Lung (tissue), 13 donors: ENCODE data around the gene LMBR1L. TPM values are rescaled to one million over a fixed set of nuclear protein-coding genes. Genes with fewer than 3 reads are reported as not detected.

Experiments used
- ATAC-seq: fragments of 200-7000 bp; cut with Tn5 transposase; one replicate; pipeline ENCODE4 v1.9.1; 2020; ENCODE audit warnings: moderate number of reproducible peaks; ENCODE audit not compliant: insufficient read depth, low FRiP score
- DNase-seq, 3 donors: peaks; one replicate each; pipeline ENCODE4 v3.0.0-alpha.2; 2013 to 2017
- H3K27ac ChIP-seq, 2 donors: one replicate each; pipeline ENCODE4 v1.5.1; 2013; ENCODE audit warnings: mild to moderate bottlenecking in 2 of 2, moderate library complexity in 2 of 2, control low read depth in 1 of 2, inconsistent platforms in 1 of 2, low read depth in 1 of 2, low read length in 1 of 2
- H3K27me3 ChIP-seq, 3 donors: one replicate each; pipeline ENCODE4 v1.5.1; 2013; ENCODE audit warnings: low read length in 2 of 3; ENCODE audit not compliant: control insufficient read depth in 3 of 3, insufficient read depth in 3 of 3
- H3K36me3 ChIP-seq, 4 donors: one replicate each; pipeline ENCODE4 v1.5.1; 2013; ENCODE audit warnings: low read length in 4 of 4, mild to moderate bottlenecking in 1 of 4, moderate library complexity in 1 of 4; ENCODE audit not compliant: control insufficient read depth in 4 of 4, insufficient read depth in 4 of 4
- H3K4me1 ChIP-seq, 5 donors: one replicate each; pipeline ENCODE4 v1.5.1; 2013; ENCODE audit warnings: low read length in 5 of 5, mild to moderate bottlenecking in 2 of 5, moderate library complexity in 1 of 5; ENCODE audit not compliant: control insufficient read depth in 5 of 5, insufficient read depth in 5 of 5
- H3K4me3 ChIP-seq: one replicate; pipeline ENCODE4 v1.5.1; 2013; ENCODE audit warnings: mild to moderate bottlenecking, control low read depth, moderate library complexity
- H3K9ac ChIP-seq, 2 donors: one replicate each; pipeline ENCODE4 v1.5.1; 2013; ENCODE audit warnings: low read length in 2 of 2, control low read depth in 1 of 2; ENCODE audit not compliant: insufficient read depth in 1 of 2
- H3K9me3 ChIP-seq, 4 donors: one replicate each; pipeline ENCODE4 v1.5.1; 2013; ENCODE audit warnings: low read length in 3 of 4, mild to moderate bottlenecking in 1 of 4, moderate library complexity in 1 of 4; ENCODE audit not compliant: control insufficient read depth in 4 of 4, insufficient read depth in 3 of 4
- CTCF ChIP-seq: IDR thresholded peaks from 2 replicates; pipeline ENCODE4 v1.5.1; 2012; ENCODE audit warnings: mild to moderate bottlenecking; ENCODE audit errors: control extremely low read depth, extremely low read depth
- WGBS, 2 donors: extraction: QIAGEN DNeasy Blood & Tissue Kit; methylation state at CpG; one replicate each; pipeline ENCODE4 v1.1.7; 2013; 5-methylcytosine and 5-hydroxymethylcytosine counted together
- polyA plus RNA-seq, 2 donors: library from polyadenylated mRNA; stranded (reverse); fragments of 200-250 nt; gene quantifications; one replicate each; pipeline ENCODE4 v1.2.1, GENCODE V29; 2013
- small RNA-seq: library from RNA; depleted of rRNA; stranded (forward); fragments of <200 nt; gene quantifications from one replicate; pipeline ENCODE3, GENCODE V24; 2014; ENCODE audit warnings: low replicate concordance
- total RNA-seq, 2 donors: library from RNA; depleted of rRNA in 1 of 2; stranded (reverse); fragments of >200 nt in 1 of 2; gene quantifications; one replicate each; pipeline ENCODE4 v1.2.1, GENCODE V29; 2014 to 2021
- donor health status: control.
- donor health status: control.
- donor health status: Bipolar disorder and iron deficiency.
- donor health status: healthy.
- donor health status: DM: yes; HTN: yes; CAD: no.

LMBR1L gene
- total and polyA plus RNA-seq, 4 donors, result 34.8 to 70.1 (median 38.7) TPM

GRCh38 chr12:49049566-49050224 is 61.0 kb downstream of the LMBR1L start:
- no peak overlapping the region for H3K9ac ChIP-seq
- H3K36me3 ChIP-seq, result peaks cover 35 to 87% (median 61%) of the 10 kb centered on the region in 4 donors
- ATAC-seq (no peak), DNase-seq (no peak)
- no peaks in the 10 kb centered on the region for H3K4me1 ChIP-seq
- WGBS, 2 donors, result 91 to 95% methylated on average over 20 of the region's 20 CpGs
- no peak overlapping the region for H3K4me3 ChIP-seq
- H3K9me3 ChIP-seq, result no peaks in the 10 kb centered on the region
- H3K27ac ChIP-seq, result no peak overlapping the region
- no peaks in the 10 kb centered on the region for H3K27me3 ChIP-seq
- no peak for TF ChIP-seq CTCF

- Histone ChIP-seq H3K36me3 (peaks cover 41 to 87% (median 66%) of the 10 kb centered on the region in 4 donors), H3K9ac (no peak overlapping the region), H3K27ac (no peak overlapping the region), H3K4me1 (no peaks in the 10 kb centered on the region), H3K9me3 (no peaks in the 10 kb centered on the region), H3K4me3 (no peak overlapping the region), H3K27me3 (no peaks in the 10 kb centered on the region)
- DNase-seq (no peak), ATAC-seq (no peak)
- no peak for TF ChIP-seq CTCF
- 92 to 97% methylated on average over 10 of the region's 10 CpGs for WGBS, 2 donors
Measured at GRCh38 chr12:49048953-49049352, 61.7 kb downstream of the LMBR1L start.

Small RNA genes within 50 kb of the gene (small RNA-seq; reads per million reads assigned to genes)
- gene RF00019, result not detected

Other genes starting within 250 kb of the LMBR1L start
- 1 to 10 TPM; 5.3 to 8.6 TPM for gene RND1, start 245.0 kb downstream of the LMBR1L start, total RNA-seq
- 10 to 100 TPM; 22.0 to 80.5 TPM for gene RND1, start 245.0 kb downstream of the LMBR1L start, polyA plus RNA-seq
- 10 to 100 TPM; 13.1 to 61.1 TPM for gene FKBP11, start 185.4 kb downstream of the LMBR1L start, total RNA-seq
- 10 to 100 TPM; 65.0 to 69.9 TPM for gene FKBP11, start 185.4 kb downstream of the LMBR1L start, polyA plus RNA-seq
- gene ARF3, start 153.4 kb downstream of the LMBR1L start, total RNA-seq, result 100 to 1,000 TPM in 1 of 2 donors, 10 to 100 TPM in 1; 37.9 to 194 TPM
- 100 to 1,000 TPM; 104 to 118 TPM for gene ARF3, start 153.4 kb downstream of the LMBR1L start, polyA plus RNA-seq
- gene WNT10B, start 139.1 kb downstream of the LMBR1L start, total RNA-seq, result under 1 TPM in 1 of 2 donors, not detected in 1; 0.43 TPM
- gene WNT10B, start 139.1 kb downstream of the LMBR1L start, polyA plus RNA-seq, result under 1 TPM; 0.24 to 0.35 TPM
- gene WNT1, start 132.5 kb downstream of the LMBR1L start, total RNA-seq, result under 1 TPM; 0.15 to 0.20 TPM
- under 1 TPM in 1 of 2 donors, not detected in 1; 0.09 TPM for gene WNT1, start 132.5 kb downstream of the LMBR1L start, polyA plus RNA-seq
- gene DDN, start 111.5 kb downstream of the LMBR1L start, total RNA-seq, result under 1 TPM; 0.11 to 0.12 TPM
- gene DDN, start 111.5 kb downstream of the LMBR1L start, polyA plus RNA-seq, result under 1 TPM; 0.04 to 0.07 TPM
- 10 to 100 TPM; 33.1 to 53.6 TPM for gene PRKAG1, start 92.1 kb downstream of the LMBR1L start, total RNA-seq
- gene PRKAG1, start 92.1 kb downstream of the LMBR1L start, polyA plus RNA-seq, result 10 to 100 TPM; 45.7 to 54.5 TPM
- 100 to 1,000 TPM in 1 of 2 donors, 10 to 100 TPM in 1; 58.7 to 115 TPM for gene KMT2D, start 50.1 kb downstream of the LMBR1L start, total RNA-seq
- 10 to 100 TPM; 27.6 to 39.7 TPM for gene KMT2D, start 50.1 kb downstream of the LMBR1L start, polyA plus RNA-seq
- 1 to 10 TPM in 1 of 2 donors, under 1 TPM in 1; 0.51 to 2.4 TPM for gene RHEBL1, start 40.9 kb downstream of the LMBR1L start, total RNA-seq
- 1 to 10 TPM; 1.8 to 2.6 TPM for gene RHEBL1, start 40.9 kb downstream of the LMBR1L start, polyA plus RNA-seq
- gene DHH, start 16.0 kb downstream of the LMBR1L start, total RNA-seq, result 1 to 10 TPM; 1.3 to 2.6 TPM
- gene DHH, start 16.0 kb downstream of the LMBR1L start, polyA plus RNA-seq, result under 1 TPM; 0.16 to 0.64 TPM
- gene TUBA1B, start 20.5 kb upstream of the LMBR1L start, total RNA-seq, result 100 to 1,000 TPM; 261 to 900 TPM
- 1,000 to 10,000 TPM in 1 of 2 donors, 100 to 1,000 TPM in 1; 415 to 1,091 TPM for gene TUBA1B, start 20.5 kb upstream of the LMBR1L start, polyA plus RNA-seq
- gene TUBA1A, start 78.2 kb upstream of the LMBR1L start, total RNA-seq, result 100 to 1,000 TPM; 264 to 270 TPM
- 100 to 1,000 TPM in 1 of 2 donors, 10 to 100 TPM in 1; 89.7 to 253 TPM for gene TUBA1A, start 78.2 kb upstream of the LMBR1L start, polyA plus RNA-seq
- 100 to 1,000 TPM in 1 of 2 donors, 10 to 100 TPM in 1; 54.3 to 224 TPM for gene TUBA1C, start 154.2 kb upstream of the LMBR1L start, total RNA-seq
- 100 to 1,000 TPM; 179 to 593 TPM for gene TUBA1C, start 154.2 kb upstream of the LMBR1L start, polyA plus RNA-seq
- 1 to 10 TPM in 1 of 2 donors, under 1 TPM in 1; 0.67 to 2.7 TPM for gene PRPH, start 184.3 kb upstream of the LMBR1L start, total RNA-seq
- under 1 TPM; 0.19 to 0.67 TPM for gene PRPH, start 184.3 kb upstream of the LMBR1L start, polyA plus RNA-seq
- gene TROAP, start 212.4 kb upstream of the LMBR1L start, total RNA-seq, result 1 to 10 TPM; 1.2 to 4.6 TPM
- 1 to 10 TPM; 2.4 to 4.1 TPM for gene TROAP, start 212.4 kb upstream of the LMBR1L start, polyA plus RNA-seq
- not detected for gene C1QL4, start 226.3 kb upstream of the LMBR1L start, total RNA-seq
- under 1 TPM in 1 of 2 donors, not detected in 1; 0.06 TPM for gene C1QL4, start 226.3 kb upstream of the LMBR1L start, polyA plus RNA-seq
- gene DNAJC22, start 236.0 kb upstream of the LMBR1L start, total RNA-seq, result 1 to 10 TPM; 1.5 to 1.7 TPM
- gene DNAJC22, start 236.0 kb upstream of the LMBR1L start, polyA plus RNA-seq, result under 1 TPM; 0.24 to 0.28 TPM